Urinary bladder (tissue), 4 donors: ENCODE results near the gene MAP2K6. TPM values are rescaled to one million over a fixed set of nuclear protein-coding genes. Genes with fewer than 3 reads are reported as not detected.

Experiments used
- DNase-seq: peaks from one replicate; pipeline ENCODE4 v3.0.0-alpha.2; 2015; ENCODE audit errors: extremely low spot score
- H3K27ac ChIP-seq: one replicate; pipeline ENCODE4 v1.5.1; 2013; ENCODE audit warnings: low read depth, mild to moderate bottlenecking, moderate library complexity
- H3K36me3 ChIP-seq: one replicate; pipeline ENCODE4 v1.6.1; 2013; ENCODE audit warnings: mild to moderate bottlenecking, moderate library complexity; ENCODE audit not compliant: insufficient read depth
- H3K4me1 ChIP-seq: one replicate; pipeline ENCODE4 v1.6.1; 2013; ENCODE audit warnings: mild to moderate bottlenecking, moderate library complexity; ENCODE audit not compliant: insufficient read depth
- H3K4me3 ChIP-seq: one replicate; pipeline ENCODE4 v1.5.1; 2013; ENCODE audit warnings: low read depth, low read length
- WGBS: extraction: QIAGEN DNeasy Blood & Tissue Kit; methylation state at CpG from one replicate; pipeline ENCODE4 v1.1.7; 2013; 5-methylcytosine and 5-hydroxymethylcytosine counted together
- polyA plus RNA-seq: library from polyadenylated mRNA; stranded (reverse); fragments of 200-250 nt; gene quantifications from one replicate; pipeline ENCODE4 v1.2.3, GENCODE V29; 2013
- total RNA-seq: library from RNA; depleted of rRNA; stranded (reverse); fragments of >200 nt; gene quantifications from one replicate; pipeline ENCODE4 v1.2.3, GENCODE V29; 2014
- donor health status: healthy with polysubstance abuse.
- donor health status: healthy.

Gene MAP2K6
- total and polyA plus RNA-seq, 2 donors = 2.6 to 32.3 TPM

GRCh38 chr17:69552986-69553667, 138.6 kb downstream of the MAP2K6 start:
- no peak overlapping the region for H3K4me3 ChIP-seq
- H3K4me1 ChIP-seq = no peaks in the 10 kb centered on the region
- no peaks in the 10 kb centered on the region for H3K36me3 ChIP-seq
- DNase-seq = no peak
- 91% methylated on average over 5 of the region's 5 CpGs for WGBS
- H3K27ac ChIP-seq = no peak overlapping the region

GRCh38 chr17:69555056-69555455, 140.6 kb downstream of the MAP2K6 start:
- Histone ChIP-seq H3K27ac (no peak overlapping the region), H3K4me1 (no peaks in the 10 kb centered on the region), H3K36me3 (no peaks in the 10 kb centered on the region), H3K4me3 (no peak overlapping the region)
- 62% methylated on average over 2 of the region's 2 CpGs for WGBS
- DNase-seq = no peak

- DNase-seq = no peak
- Histone ChIP-seq H3K27ac (no peak overlapping the region), H3K36me3 (no peaks in the 10 kb centered on the region), H3K4me1 (no peaks in the 10 kb centered on the region), H3K4me3 (no peak overlapping the region)
- WGBS = 67% methylated on average over 3 of the region's 3 CpGs
Observed at GRCh38 chr17:69557339-69557738, 142.8 kb downstream of the MAP2K6 start.

GRCh38 chr17:69558796-69559195, 144.3 kb downstream of the MAP2K6 start:
- Histone ChIP-seq H3K27ac (no peak overlapping the region), H3K4me1 (no peaks in the 10 kb centered on the region), H3K4me3 (no peak overlapping the region), H3K36me3 (no peaks in the 10 kb centered on the region)
- no peak for DNase-seq
- 87% methylated on average over 6 of the region's 6 CpGs for WGBS

- DNase-seq = no peak
- Histone ChIP-seq H3K36me3 (no peaks in the 10 kb centered on the region), H3K27ac (no peak overlapping the region), H3K4me3 (no peak overlapping the region), H3K4me1 (no peaks in the 10 kb centered on the region)
- 15% methylated on average over 3 of the region's 3 CpGs for WGBS
Observed at GRCh38 chr17:69560987-69561441, 146.5 kb downstream of the MAP2K6 start.

GRCh38 chr17:69561462-69561861, 147.0 kb downstream of the MAP2K6 start:
- no peak for DNase-seq
- Histone ChIP-seq H3K36me3 (no peaks in the 10 kb centered on the region), H3K4me1 (no peaks in the 10 kb centered on the region), H3K4me3 (no peak overlapping the region), H3K27ac (no peak overlapping the region)
- 83% methylated on average over 3 of the region's 3 CpGs for WGBS

- Histone ChIP-seq H3K27ac (no peak overlapping the region), H3K36me3 (no peaks in the 10 kb centered on the region), H3K4me3 (no peak overlapping the region), H3K4me1 (no peaks in the 10 kb centered on the region)
- DNase-seq = no peak
- WGBS = 89% methylated on average over 7 of the region's 7 CpGs
Observed at GRCh38 chr17:69565447-69565846, 150.9 kb downstream of the MAP2K6 start.

- WGBS = 28% methylated on average over 4 of the region's 4 CpGs
- no peak for DNase-seq
- no peaks in the 10 kb centered on the region for H3K4me1 ChIP-seq
Observed at GRCh38 chr17:69567130-69567529, 152.6 kb downstream of the MAP2K6 start.

GRCh38 chr17:69572747-69573146, 158.2 kb downstream of the MAP2K6 start:
- Histone ChIP-seq H3K36me3 (no peaks in the 10 kb centered on the region), H3K4me3 (no peak overlapping the region), H3K4me1 (no peaks in the 10 kb centered on the region), H3K27ac (no peak overlapping the region)
- no peak for DNase-seq
- 82% methylated on average over 3 of the region's 3 CpGs for WGBS

More at GRCh38 chr17:69567130-69567529, 152.6 kb downstream of the MAP2K6 start:
- no peak overlapping the region for H3K4me3 ChIP-seq
- H3K36me3 ChIP-seq = no peaks in the 10 kb centered on the region
- H3K27ac ChIP-seq = no peak overlapping the region

GRCh38 chr17:69573396-69573795, 158.9 kb downstream of the MAP2K6 start:
- Histone ChIP-seq H3K27ac (no peak overlapping the region), H3K4me3 (no peak overlapping the region), H3K4me1 (no peaks in the 10 kb centered on the region), H3K36me3 (no peaks in the 10 kb centered on the region)
- 76% methylated on average over 2 of the region's 2 CpGs for WGBS
- DNase-seq = no peak

GRCh38 chr17:69574257-69575197, 160.0 kb downstream of the MAP2K6 start:
- 66% methylated on average over 10 of the region's 10 CpGs for WGBS
- H3K36me3 ChIP-seq = no peaks in the 10 kb centered on the region
- H3K27ac ChIP-seq = no peak overlapping the region
- no peak for DNase-seq
- no peaks in the 10 kb centered on the region for H3K4me1 ChIP-seq
- no peak overlapping the region for H3K4me3 ChIP-seq

GRCh38 chr17:69575346-69575761, 160.9 kb downstream of the MAP2K6 start:
- 22% methylated on average over 2 of the region's 2 CpGs for WGBS
- H3K27ac ChIP-seq = no peak overlapping the region
- no peak for DNase-seq
- no peak overlapping the region for H3K4me3 ChIP-seq
- H3K4me1 ChIP-seq = no peaks in the 10 kb centered on the region
- H3K36me3 ChIP-seq = no peaks in the 10 kb centered on the region

- no peak for DNase-seq
- Histone ChIP-seq H3K27ac (no peak overlapping the region), H3K4me3 (no peak overlapping the region), H3K4me1 (no peaks in the 10 kb centered on the region), H3K36me3 (no peaks in the 10 kb centered on the region)
- WGBS = 96% methylated on average over 7 of the region's 7 CpGs
Observed at GRCh38 chr17:69577098-69577497, 162.6 kb downstream of the MAP2K6 start.
